HepG2 (cell line): ENCODE results near the gene RAD51D. TPM values are rescaled to one million over a fixed set of nuclear protein-coding genes. Genes with fewer than 3 reads are reported as not detected.

Source experiments
- CCDC6 ChIP-seq: sonication (generic); formaldehyde crosslinking; IDR thresholded peaks from 2 replicates; pipeline ENCODE4 v1.8.1; 2022; ENCODE audit warnings: mild to moderate bottlenecking, missing genetic modification reagents, moderate library complexity
- CENPT ChIP-seq: sonication (generic); formaldehyde crosslinking; IDR thresholded peaks from 2 replicates; pipeline ENCODE4 v1.8.0; 2022; ENCODE audit warnings: low read depth, mild to moderate bottlenecking, moderate library complexity, missing genetic modification reagents
- DR1 ChIP-seq: sonication (generic); formaldehyde crosslinking; IDR thresholded peaks from 2 replicates; pipeline ENCODE4 v1.8.0; 2021; ENCODE audit warnings: mild to moderate bottlenecking, missing genetic modification reagents, inconsistent platforms
- GATAD1 ChIP-seq: IDR thresholded peaks from 2 replicates; pipeline ENCODE4 v1.6.1; 2016; ENCODE audit warnings: missing genetic modification reagents, missing compliant biosample characterization
- HDAC2 ChIP-seq: sonication (generic); formaldehyde crosslinking; IDR thresholded peaks from 2 replicates; pipeline ENCODE4 v1.4.0; 2020; ENCODE audit warnings: missing genetic modification reagents
- HMG20B ChIP-seq: conservative IDR thresholded peaks from 2 replicates; pipeline ENCODE4 v1.6.1; 2016; ENCODE audit warnings: missing genetic modification reagents, missing compliant biosample characterization
- HNRNPUL1 ChIP-seq: fragments of 200-400 bp; formaldehyde crosslinking; IDR thresholded peaks from 2 replicates; pipeline ENCODE4 v1.6.1; 2017; ENCODE audit warnings: low read depth, mild to moderate bottlenecking, low read length, moderate library complexity
- HOXA3 ChIP-seq: sonication (generic); formaldehyde crosslinking; IDR thresholded peaks from 2 replicates; pipeline ENCODE4 v1.5.0; 2020; ENCODE audit warnings: missing genetic modification reagents
- KMT2B ChIP-seq: IDR thresholded peaks from 2 replicates; pipeline ENCODE4 v1.6.1; 2016; ENCODE audit warnings: missing genetic modification reagents, missing compliant biosample characterization
- MED8 ChIP-seq: sonication (generic); formaldehyde crosslinking; IDR thresholded peaks from 2 replicates; pipeline ENCODE4 v1.8.1; 2023; ENCODE audit warnings: mild to moderate bottlenecking, missing genetic modification reagents; ENCODE audit not compliant: insufficient replicate concordance
- PCBP2 ChIP-seq: fragments of 200-400 bp; formaldehyde crosslinking; optimal IDR thresholded peaks from 2 replicates; pipeline ENCODE3; 2018; ENCODE audit warnings: low read length, low read depth; ENCODE audit not compliant: poor library complexity, severe bottlenecking
- SMAD9 ChIP-seq: sonication (generic); formaldehyde crosslinking; IDR thresholded peaks from 2 replicates; pipeline ENCODE4 v1.5.1; 2020; ENCODE audit warnings: mild to moderate bottlenecking, missing genetic modification reagents
- SP140L ChIP-seq: sonication (generic); formaldehyde crosslinking; IDR thresholded peaks from 2 replicates; pipeline ENCODE4 v1.4.0; 2020; ENCODE audit warnings: missing genetic modification reagents, borderline replicate concordance
- STAG1 ChIP-seq: sonication (generic); formaldehyde crosslinking; IDR thresholded peaks from 2 replicates; pipeline ENCODE4 v1.4.0; 2020; ENCODE audit warnings: missing genetic modification reagents
- THAP8 ChIP-seq: sonication (generic); formaldehyde crosslinking; IDR thresholded peaks from 2 replicates; pipeline ENCODE4 v1.5.1; 2020; ENCODE audit warnings: missing genetic modification reagents, mild to moderate bottlenecking, borderline replicate concordance
- XRCC5 ChIP-seq: fragments of 200-400 bp; formaldehyde crosslinking; optimal IDR thresholded peaks from 2 replicates; pipeline ENCODE3; 2017; ENCODE audit warnings: mild to moderate bottlenecking, low read length
- ZNF552 ChIP-seq: sonication (generic); formaldehyde crosslinking; IDR thresholded peaks from 2 replicates; pipeline ENCODE4 v1.9.0; 2022; ENCODE audit warnings: missing genetic modification reagents, mild to moderate bottlenecking, borderline replicate concordance
- ZNF660 ChIP-seq: sonication (generic); formaldehyde crosslinking; IDR thresholded peaks from 2 replicates; pipeline ENCODE4 v1.5.1; 2020; ENCODE audit warnings: mild to moderate bottlenecking, low read depth, missing genetic modification reagents, borderline replicate concordance
- ZNF782 ChIP-seq: sonication (generic); formaldehyde crosslinking; IDR thresholded peaks from 2 replicates; pipeline ENCODE4 v1.4.0; 2020; ENCODE audit warnings: missing genetic modification reagents, mild to moderate bottlenecking, borderline replicate concordance
- ZNF839 ChIP-seq: sonication (generic); formaldehyde crosslinking; IDR thresholded peaks from 2 replicates; pipeline ENCODE4 v1.4.0; 2020; ENCODE audit warnings: missing genetic modification reagents, mild to moderate bottlenecking, borderline replicate concordance
- polyA plus RNA-seq, 8 experiments: library from polyadenylated mRNA; depleted of rRNA in 3 of 8; stranded (reverse) in 7 of 8; unstranded in 1 of 8; fragments of >200 nt; fragmentation: Illumina TruSeq in 4 of 8; extraction: Trizol in 4 of 8; gene quantifications; 2 replicates each; pipeline versions ENCODE4 v1.2.1 to v1.2.3, GENCODE V29; 2011 to 2016; ENCODE audit warnings: low read depth in 4 of 8, missing spikeins in 1 of 8, mixed read lengths in 1 of 8; ENCODE audit not compliant: insufficient read depth in 1 of 8
- total RNA-seq, 5 experiments: library from RNA; depleted of rRNA; stranded (reverse); fragments of >200 nt; fragmentation: Illumina TruSeq; extraction: Trizol; gene quantifications; 2 replicates each; pipeline ENCODE4 v1.2.3, GENCODE V29; 2016; ENCODE audit warnings: low read depth in 1 of 5
- TF ChIP-seq, protein P1 (sequence below), 2 experiments: IDR thresholded peaks; 2 replicates each; pipeline ENCODE4 v1.6.1; 2011 to 2012; ENCODE audit warnings: low read length in 2 of 2, borderline replicate concordance in 1 of 2, low read depth in 1 of 2, mild to moderate bottlenecking in 1 of 2, moderate library complexity in 1 of 2
- TF ChIP-seq, protein P2 (sequence below): IDR thresholded peaks from 2 replicates; pipeline ENCODE4 v1.6.1; 2012; ENCODE audit warnings: inconsistent platforms
- TF ChIP-seq, protein P3 (sequence below): sonication (generic); formaldehyde crosslinking; IDR thresholded peaks from 2 replicates; pipeline ENCODE4 v1.4.0; 2020; ENCODE audit warnings: mild to moderate bottlenecking, missing genetic modification reagents
- TF ChIP-seq, protein P4 (sequence below): conservative IDR thresholded peaks from 2 replicates; pipeline ENCODE4 v1.6.1; 2018; ENCODE audit warnings: missing genetic modification reagents

RAD51D gene
- total and polyA plus RNA-seq, 2 of the 13 experiments (the other 11 are each of a cell fraction or from before 2014, with no cell fraction given) = 6.7 to 13.1 TPM

DNA sequence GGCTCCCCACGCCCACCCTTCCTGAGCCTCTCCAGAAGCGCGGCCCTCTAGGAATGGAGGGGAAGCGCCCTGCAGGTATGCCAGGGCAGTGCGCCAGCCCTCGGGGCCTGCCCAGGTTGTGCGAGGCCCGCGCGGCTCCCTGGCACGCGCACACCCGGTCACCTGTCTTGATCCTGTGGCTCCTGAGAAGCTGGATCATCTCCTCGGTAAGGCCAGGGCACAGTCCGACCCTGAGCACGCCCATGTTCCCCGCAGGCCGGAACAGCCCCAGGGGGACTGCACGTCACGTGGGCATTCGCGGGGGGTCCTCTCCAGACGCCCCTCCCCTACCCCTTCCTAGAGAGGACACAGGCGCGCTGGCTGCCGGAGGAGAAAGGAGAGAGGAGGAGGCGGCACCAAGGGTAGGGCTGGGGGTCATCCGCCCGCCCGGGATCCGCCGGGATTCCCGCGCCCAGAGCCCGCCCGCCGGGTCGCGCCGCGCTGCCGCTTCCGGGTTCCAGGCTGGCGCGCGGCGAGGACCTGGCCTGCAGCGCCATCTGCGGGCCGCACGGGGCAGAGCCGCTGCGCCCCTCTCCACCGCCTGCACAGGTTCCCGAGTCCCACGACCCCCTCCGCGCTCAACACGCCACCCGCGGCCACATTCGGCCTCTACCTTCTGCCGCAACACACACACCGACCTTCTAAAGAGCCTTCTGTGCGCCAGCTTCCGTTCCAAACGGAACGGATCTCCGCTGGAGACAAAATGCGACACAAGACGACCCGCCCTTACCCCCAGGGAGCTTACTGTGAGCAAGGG, at the start of gene RAD51D (continued):
- TF ChIP-seq, protein P1, sequence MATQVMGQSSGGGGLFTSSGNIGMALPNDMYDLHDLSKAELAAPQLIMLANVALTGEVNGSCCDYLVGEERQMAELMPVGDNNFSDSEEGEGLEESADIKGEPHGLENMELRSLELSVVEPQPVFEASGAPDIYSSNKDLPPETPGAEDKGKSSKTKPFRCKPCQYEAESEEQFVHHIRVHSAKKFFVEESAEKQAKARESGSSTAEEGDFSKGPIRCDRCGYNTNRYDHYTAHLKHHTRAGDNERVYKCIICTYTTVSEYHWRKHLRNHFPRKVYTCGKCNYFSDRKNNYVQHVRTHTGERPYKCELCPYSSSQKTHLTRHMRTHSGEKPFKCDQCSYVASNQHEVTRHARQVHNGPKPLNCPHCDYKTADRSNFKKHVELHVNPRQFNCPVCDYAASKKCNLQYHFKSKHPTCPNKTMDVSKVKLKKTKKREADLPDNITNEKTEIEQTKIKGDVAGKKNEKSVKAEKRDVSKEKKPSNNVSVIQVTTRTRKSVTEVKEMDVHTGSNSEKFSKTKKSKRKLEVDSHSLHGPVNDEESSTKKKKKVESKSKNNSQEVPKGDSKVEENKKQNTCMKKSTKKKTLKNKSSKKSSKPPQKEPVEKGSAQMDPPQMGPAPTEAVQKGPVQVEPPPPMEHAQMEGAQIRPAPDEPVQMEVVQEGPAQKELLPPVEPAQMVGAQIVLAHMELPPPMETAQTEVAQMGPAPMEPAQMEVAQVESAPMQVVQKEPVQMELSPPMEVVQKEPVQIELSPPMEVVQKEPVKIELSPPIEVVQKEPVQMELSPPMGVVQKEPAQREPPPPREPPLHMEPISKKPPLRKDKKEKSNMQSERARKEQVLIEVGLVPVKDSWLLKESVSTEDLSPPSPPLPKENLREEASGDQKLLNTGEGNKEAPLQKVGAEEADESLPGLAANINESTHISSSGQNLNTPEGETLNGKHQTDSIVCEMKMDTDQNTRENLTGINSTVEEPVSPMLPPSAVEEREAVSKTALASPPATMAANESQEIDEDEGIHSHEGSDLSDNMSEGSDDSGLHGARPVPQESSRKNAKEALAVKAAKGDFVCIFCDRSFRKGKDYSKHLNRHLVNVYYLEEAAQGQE (IDR thresholded peaks at IDR 0.05; ENCODE audit: borderline replicate concordance in 1 of 2, low read depth in 1 of 2, low read length in 2 of 2) = 0 out of 4 replicates have a peak, but pooled peaks of 1 of the 2 experiments have one; percentile 5
- TF ChIP-seq XRCC5 (peak; percentile 91), HMG20B (CRISPR knock-in tag) (no peak), ZNF552 (CRISPR knock-in tag) (peak; percentile 72; the same call in 1 of the 2 replicates), PCBP2 (no peak), ZNF839 (CRISPR knock-in tag) (no peak), HNRNPUL1 (no peak), ZNF660 (CRISPR knock-in tag) (no peak), SP140L (no peak), KMT2B (CRISPR knock-in tag) (peak; percentile 31; the same call in 1 of the 2 replicates), HOXA3 (peak; percentile 62; the same call in 1 of the 2 replicates), GATAD1 (CRISPR knock-in tag) (peak; percentile 54; the same call in 1 of the 2 replicates), DR1 (CRISPR knock-in tag) (no peak), SMAD9 (CRISPR knock-in tag) (no peak), THAP8 (CRISPR knock-in tag) (no peak), HDAC2 (CRISPR knock-in tag) (no peak; the same call in 1 of the 2 replicates), CCDC6 (peak; percentile 13; the same call in 1 of the 2 replicates), CENPT (CRISPR knock-in tag) (no peak), MED8 (CRISPR knock-in tag) (no peak), ZNF782 (CRISPR knock-in tag) (no peak), STAG1 (CRISPR knock-in tag) (peak; percentile 95)
- TF ChIP-seq, protein P2, sequence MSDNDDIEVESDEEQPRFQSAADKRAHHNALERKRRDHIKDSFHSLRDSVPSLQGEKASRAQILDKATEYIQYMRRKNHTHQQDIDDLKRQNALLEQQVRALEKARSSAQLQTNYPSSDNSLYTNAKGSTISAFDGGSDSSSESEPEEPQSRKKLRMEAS = peak; percentile 57
- TF ChIP-seq, protein P3, sequence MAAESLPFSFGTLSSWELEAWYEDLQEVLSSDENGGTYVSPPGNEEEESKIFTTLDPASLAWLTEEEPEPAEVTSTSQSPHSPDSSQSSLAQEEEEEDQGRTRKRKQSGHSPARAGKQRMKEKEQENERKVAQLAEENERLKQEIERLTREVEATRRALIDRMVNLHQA (CRISPR knock-in tag) = no peak
- TF ChIP-seq, protein P4, sequence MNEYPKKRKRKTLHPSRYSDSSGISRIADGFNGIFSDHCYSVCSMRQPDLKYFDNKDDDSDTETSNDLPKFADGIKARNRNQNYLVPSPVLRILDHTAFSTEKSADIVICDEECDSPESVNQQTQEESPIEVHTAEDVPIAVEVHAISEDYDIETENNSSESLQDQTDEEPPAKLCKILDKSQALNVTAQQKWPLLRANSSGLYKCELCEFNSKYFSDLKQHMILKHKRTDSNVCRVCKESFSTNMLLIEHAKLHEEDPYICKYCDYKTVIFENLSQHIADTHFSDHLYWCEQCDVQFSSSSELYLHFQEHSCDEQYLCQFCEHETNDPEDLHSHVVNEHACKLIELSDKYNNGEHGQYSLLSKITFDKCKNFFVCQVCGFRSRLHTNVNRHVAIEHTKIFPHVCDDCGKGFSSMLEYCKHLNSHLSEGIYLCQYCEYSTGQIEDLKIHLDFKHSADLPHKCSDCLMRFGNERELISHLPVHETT (CRISPR knock-in tag) = no peak
